GM18508 (cell line): ENCODE data around the gene ALPG.
"Not testable (repeated sequence)": the region's sequence is repeated elsewhere in the genome, so short reads cannot be mapped to it uniquely, and the experiment has no call there.

Experiments used
- ATAC-seq: cut with Tn5 transposase; IDR thresholded peaks from one replicate; pipeline ENCODE4 v1.9.1; 2021; ENCODE audit warnings: moderate number of reproducible peaks; ENCODE audit not compliant: insufficient read depth, unreplicated experiment

ALPG gene

GRCh38 chr2:232406556-232407310, at the start of gene ALPG:
Gene ALPG (plus strand): TSS chr2:232406844. CDS start chr2:232406895, 51 bp downstream.
- ATAC-seq, result no peak

- ATAC-seq, result no peak
Measured at GRCh38 chr2:232361646-232362045, 45.0 kb upstream of the ALPG start.

GRCh38 chr2:232362174-232362900, 44.3 kb upstream of the ALPG start:
- ATAC-seq, result no peak

- not testable (repeated sequence) for ATAC-seq
Measured at GRCh38 chr2:232363064-232363783, 43.4 kb upstream of the ALPG start.

GRCh38 chr2:232363784-232364615, 42.6 kb upstream of the ALPG start:
- no peak for ATAC-seq

GRCh38 chr2:232364806-232365594, 41.6 kb upstream of the ALPG start:
- not testable (repeated sequence) for ATAC-seq

GRCh38 chr2:232365621-232366321, 40.9 kb upstream of the ALPG start:
- ATAC-seq, result no peak

GRCh38 chr2:232366461-232366860, 40.2 kb upstream of the ALPG start:
- not testable (repeated sequence) for ATAC-seq

- no peak for ATAC-seq
Measured at GRCh38 chr2:232367016-232367415, 39.6 kb upstream of the ALPG start.

GRCh38 chr2:232367591-232368233, 38.9 kb upstream of the ALPG start:
- no peak for ATAC-seq

- no peak for ATAC-seq
Measured at GRCh38 chr2:232368311-232368731, 38.3 kb upstream of the ALPG start.

GRCh38 chr2:232369126-232369951, 37.3 kb upstream of the ALPG start:
- ATAC-seq, result no peak

GRCh38 chr2:232370007-232370406, 36.6 kb upstream of the ALPG start:
- not testable (repeated sequence) for ATAC-seq

- ATAC-seq, result no peak
Measured at GRCh38 chr2:232372231-232373208, 34.1 kb upstream of the ALPG start.

- ATAC-seq, result no peak
Measured at GRCh38 chr2:232374356-232374755, 32.3 kb upstream of the ALPG start.

GRCh38 chr2:232375164-232375563, 31.5 kb upstream of the ALPG start:
- ATAC-seq, result no peak
